ENCODE measurements around the gene LTBP1.
"Not testable (repeated sequence)": the region's sequence is repeated elsewhere in the genome, so short reads cannot be mapped to it uniquely, and the experiment has no call there.

Gene LTBP1

DNA sequence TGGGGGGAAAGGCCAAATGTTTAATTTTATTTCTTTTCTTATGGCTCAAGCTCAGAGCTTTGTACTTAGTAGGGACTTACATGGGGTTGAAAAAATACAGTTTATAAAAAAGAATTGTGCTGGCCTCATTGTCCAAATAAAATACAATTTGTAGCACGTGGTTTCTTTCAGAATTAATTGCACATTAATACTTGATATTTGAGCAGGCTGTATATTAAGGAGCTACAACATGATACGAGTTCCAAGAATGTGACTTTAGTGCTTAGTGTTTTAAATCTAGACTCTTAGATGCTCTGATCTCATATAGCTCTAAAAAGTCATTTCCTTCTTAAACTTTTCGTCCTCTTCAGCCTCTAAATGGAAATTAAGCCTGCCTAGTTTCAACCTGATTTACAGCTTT is 483.3 kb downstream of the LTBP1 start:
- peaks cover 2% of the 10 kb centered on the region for H3K27me3 ChIP-seq (ENCODE audit: insufficient read depth, low read length)
- no peak overlapping the region for H2AFZ ChIP-seq (ENCODE audit: low read depth, low read length)
- no peaks in the 10 kb centered on the region for H3K9me3 ChIP-seq (ENCODE audit: low read length)
- no peaks in the 10 kb centered on the region for H3K36me3 ChIP-seq (ENCODE audit: insufficient read depth, low read length)
- H3K4me3 ChIP-seq (ENCODE audit: low read length), result no peak overlapping the region
- H3K4me1 ChIP-seq (ENCODE audit: insufficient read depth, low read length), result no peaks in the 10 kb centered on the region

GRCh38 chr2:33430856-33431255 is 484.1 kb downstream of the LTBP1 start:
- Histone ChIP-seq H3K9me3 (ENCODE audit: low read length) (no peaks in the 10 kb centered on the region), H3K4me1 (ENCODE audit: insufficient read depth, low read length) (no peaks in the 10 kb centered on the region), H3K4me3 (ENCODE audit: low read length) (no peak overlapping the region), H2AFZ (ENCODE audit: low read depth, low read length) (no peak overlapping the region), H3K36me3 (ENCODE audit: insufficient read depth, low read length) (no peaks in the 10 kb centered on the region), H3K27me3 (ENCODE audit: insufficient read depth, low read length) (peaks cover 2% of the 10 kb centered on the region)

DNA sequence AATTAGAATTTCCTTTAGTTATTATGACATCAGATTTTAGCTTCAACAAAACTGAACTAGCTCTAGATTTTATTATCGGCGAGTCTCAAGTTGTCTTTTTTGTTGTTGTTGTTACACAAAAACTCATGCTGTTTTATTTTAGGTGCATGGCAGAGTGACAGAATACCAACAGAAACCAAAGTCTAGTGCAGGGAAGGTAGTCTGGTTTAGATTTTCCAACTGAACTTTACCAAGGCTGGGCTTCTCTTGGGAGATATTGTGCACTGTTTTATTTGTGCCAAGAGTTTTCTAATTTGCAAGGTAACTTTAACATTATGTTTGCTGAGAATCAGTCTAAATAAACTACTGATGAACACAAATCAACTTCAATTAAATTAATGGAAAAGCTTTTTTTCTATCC is 486.1 kb downstream of the LTBP1 start:
- Histone ChIP-seq H3K4me1 (ENCODE audit: insufficient read depth, low read length) (no peaks in the 10 kb centered on the region), H3K4me3 (ENCODE audit: low read length) (no peak overlapping the region), H3K9me3 (ENCODE audit: low read length) (no peaks in the 10 kb centered on the region), H3K36me3 (ENCODE audit: insufficient read depth, low read length) (no peaks in the 10 kb centered on the region), H3K27me3 (ENCODE audit: insufficient read depth, low read length) (peaks cover 2% of the 10 kb centered on the region), H2AFZ (ENCODE audit: low read depth, low read length) (no peak overlapping the region)

DNA sequence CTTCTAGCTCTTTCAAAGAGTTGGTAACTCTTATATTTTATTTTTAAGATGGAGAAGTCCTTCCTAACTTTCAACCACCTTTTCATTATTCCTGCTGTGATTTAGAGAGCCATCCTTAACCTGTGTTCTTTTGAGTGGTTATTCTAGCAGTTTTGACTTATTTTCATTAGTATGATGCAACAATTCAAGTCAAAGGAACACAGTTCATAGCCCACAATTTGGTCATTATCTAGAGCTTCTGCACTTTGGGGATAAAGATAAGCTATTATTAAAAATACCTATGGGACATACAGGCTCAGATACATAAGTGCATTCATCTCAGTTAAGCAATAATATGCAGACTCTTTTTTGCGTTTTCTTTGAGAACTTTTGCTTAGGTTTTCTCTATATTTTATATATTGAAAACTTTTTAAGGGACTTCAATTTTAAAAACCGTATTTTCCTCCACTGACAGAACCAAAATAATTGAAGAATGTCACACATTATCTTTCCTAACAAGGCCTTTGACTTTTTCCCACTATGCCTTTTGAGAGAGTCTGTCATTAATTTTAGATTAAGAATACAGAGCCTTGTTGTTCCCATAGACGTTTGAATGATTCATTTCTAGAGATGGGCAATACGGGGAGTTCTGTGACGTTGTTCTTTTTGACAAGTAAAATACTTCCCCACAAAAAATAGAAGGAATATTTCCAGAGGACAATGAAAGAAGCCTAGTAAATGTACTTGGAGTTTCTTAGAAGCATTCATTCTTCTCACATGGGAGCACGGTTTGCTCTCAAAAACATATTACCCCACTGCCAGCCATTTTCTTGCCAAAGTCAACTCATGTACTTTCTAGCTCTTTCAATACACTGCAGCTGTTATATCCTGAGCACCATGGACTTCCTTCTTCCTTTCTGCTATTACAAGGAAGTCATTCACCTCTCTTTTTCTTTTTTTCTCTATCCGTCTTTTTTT is 486.8 kb downstream of the LTBP1 start:
- H3K9me3 ChIP-seq (ENCODE audit: low read length), result no peaks in the 10 kb centered on the region
- no peaks in the 10 kb centered on the region for H3K4me1 ChIP-seq (ENCODE audit: insufficient read depth, low read length)
- H3K36me3 ChIP-seq (ENCODE audit: insufficient read depth, low read length), result no peaks in the 10 kb centered on the region
- H3K4me3 ChIP-seq (ENCODE audit: low read length), result no peak overlapping the region
- peaks cover 2% of the 10 kb centered on the region for H3K27me3 ChIP-seq (ENCODE audit: insufficient read depth, low read length)
- H2AFZ ChIP-seq (ENCODE audit: low read depth, low read length), result no peak overlapping the region

DNA sequence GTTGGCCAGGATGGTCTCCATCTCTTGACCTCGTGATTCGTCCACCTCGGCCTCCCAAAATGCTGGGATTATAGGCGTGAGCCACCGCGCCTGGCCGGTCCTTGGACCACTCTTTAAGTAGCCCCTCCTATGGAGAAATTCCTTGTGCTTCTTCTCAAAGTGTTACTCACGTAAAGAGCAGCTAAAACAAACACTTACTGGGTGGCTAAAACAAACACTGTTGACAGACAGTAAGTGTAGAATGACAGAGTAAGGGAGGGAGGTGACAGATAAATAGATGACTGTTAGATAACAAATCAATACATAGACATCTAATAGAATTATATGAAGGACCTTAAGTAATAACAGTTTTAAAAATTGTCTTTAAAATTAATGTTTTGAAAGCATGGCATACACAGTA is 488.8 kb downstream of the LTBP1 start:
- no peaks in the 10 kb centered on the region for H3K36me3 ChIP-seq (ENCODE audit: insufficient read depth, low read length)
- H3K27me3 ChIP-seq (ENCODE audit: insufficient read depth, low read length), result peaks cover 2% of the 10 kb centered on the region

GRCh38 chr2:33436083-33436482 is 489.3 kb downstream of the LTBP1 start:
- Histone ChIP-seq H3K9me3 (ENCODE audit: low read length) (no peaks in the 10 kb centered on the region), H3K36me3 (ENCODE audit: insufficient read depth, low read length) (no peaks in the 10 kb centered on the region), H3K4me3 (ENCODE audit: low read length) (no peak overlapping the region), H2AFZ (ENCODE audit: low read depth, low read length) (no peak overlapping the region), H3K4me1 (ENCODE audit: insufficient read depth, low read length) (no peaks in the 10 kb centered on the region), H3K27me3 (ENCODE audit: insufficient read depth, low read length) (peaks cover 2% of the 10 kb centered on the region)

More for the DNA sequence above, 488.8 kb downstream of the LTBP1 start:
- no peaks in the 10 kb centered on the region for H3K4me1 ChIP-seq (ENCODE audit: insufficient read depth, low read length)
- no peak overlapping the region for H2AFZ ChIP-seq (ENCODE audit: low read depth, low read length)
- no peak overlapping the region for H3K4me3 ChIP-seq (ENCODE audit: low read length)
- H3K9me3 ChIP-seq (ENCODE audit: low read length), result no peaks in the 10 kb centered on the region

GRCh38 chr2:33437297-33437696 is 490.5 kb downstream of the LTBP1 start:
- H3K27me3 ChIP-seq (ENCODE audit: insufficient read depth, low read length), result peaks cover 1% of the 10 kb centered on the region
- no peak overlapping the region for H3K4me3 ChIP-seq (ENCODE audit: low read length)
- H3K36me3 ChIP-seq (ENCODE audit: insufficient read depth, low read length), result no peaks in the 10 kb centered on the region
- H3K9me3 ChIP-seq (ENCODE audit: low read length), result no peaks in the 10 kb centered on the region
- H2AFZ ChIP-seq (ENCODE audit: low read depth, low read length), result no peak overlapping the region
- no peaks in the 10 kb centered on the region for H3K4me1 ChIP-seq (ENCODE audit: insufficient read depth, low read length)

DNA sequence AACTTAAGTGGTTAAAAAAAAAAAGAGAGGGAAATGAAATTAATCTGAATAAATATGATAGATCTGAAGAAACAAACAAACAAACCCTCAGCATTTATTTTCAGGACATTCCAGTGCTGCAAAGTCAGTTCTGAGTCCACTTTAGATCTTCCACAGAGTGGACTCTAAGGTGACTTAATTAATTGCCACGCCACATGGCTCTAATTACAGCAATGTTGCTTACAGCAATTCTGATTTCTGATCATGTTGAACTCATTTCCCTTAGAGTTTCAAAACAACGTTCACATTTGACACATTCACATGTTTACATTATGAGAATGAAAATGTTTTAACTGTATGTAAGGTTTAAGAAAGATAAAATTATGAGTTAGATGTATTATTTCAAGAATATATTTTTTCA is 491.1 kb downstream of the LTBP1 start:
- no peaks in the 10 kb centered on the region for H3K27me3 ChIP-seq (ENCODE audit: insufficient read depth, low read length)
- H3K9me3 ChIP-seq (ENCODE audit: low read length), result no peaks in the 10 kb centered on the region
- no peaks in the 10 kb centered on the region for H3K4me1 ChIP-seq (ENCODE audit: insufficient read depth, low read length)
- no peaks in the 10 kb centered on the region for H3K36me3 ChIP-seq (ENCODE audit: insufficient read depth, low read length)
- H2AFZ ChIP-seq (ENCODE audit: low read depth, low read length), result no peak overlapping the region
- H3K4me3 ChIP-seq (ENCODE audit: low read length), result no peak overlapping the region

DNA sequence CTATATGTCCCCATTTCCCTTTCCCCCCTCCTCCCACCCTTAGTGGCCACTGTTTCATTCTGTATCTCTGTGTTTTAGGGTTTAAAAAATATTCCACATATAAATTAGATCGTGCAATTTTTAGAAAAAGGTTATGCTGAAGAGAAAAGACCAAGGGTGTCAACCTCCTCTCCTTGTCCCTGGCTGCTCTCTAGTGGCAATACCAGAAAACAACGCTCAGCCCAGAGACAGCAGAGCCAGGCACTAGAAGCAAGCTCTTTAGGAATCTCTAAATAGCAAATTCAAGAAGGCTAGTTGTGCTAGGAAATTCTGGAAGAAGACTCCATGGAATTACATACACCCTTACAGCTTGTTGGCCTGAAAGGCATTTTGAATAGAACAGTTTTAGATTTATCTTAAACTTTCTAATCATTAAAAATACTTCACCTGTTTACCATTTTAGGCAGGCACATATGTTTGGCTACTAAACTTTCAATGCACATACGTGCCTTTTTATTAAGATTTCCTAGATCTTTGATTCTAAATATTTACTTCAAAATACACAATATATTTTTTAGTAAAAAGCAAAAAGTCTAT is 494.6 kb downstream of the LTBP1 start:
- H3K9me3 ChIP-seq (ENCODE audit: low read length), result no peaks in the 10 kb centered on the region
- no peak overlapping the region for H2AFZ ChIP-seq (ENCODE audit: low read depth, low read length)
- H3K36me3 ChIP-seq (ENCODE audit: insufficient read depth, low read length), result no peaks in the 10 kb centered on the region
- H3K4me3 ChIP-seq (ENCODE audit: low read length), result no peak overlapping the region
- H3K27me3 ChIP-seq (ENCODE audit: insufficient read depth, low read length), result no peaks in the 10 kb centered on the region
- no peaks in the 10 kb centered on the region for H3K4me1 ChIP-seq (ENCODE audit: insufficient read depth, low read length)

GRCh38 chr2:33442052-33442451 is 495.3 kb downstream of the LTBP1 start:
- H3K27me3 ChIP-seq (ENCODE audit: insufficient read depth, low read length); H3K9me3 ChIP-seq (ENCODE audit: low read length); H3K36me3 ChIP-seq (ENCODE audit: insufficient read depth, low read length); H3K4me3 ChIP-seq (ENCODE audit: low read length); H3K4me1 ChIP-seq (ENCODE audit: insufficient read depth, low read length): not testable (repeated sequence)
- H2AFZ ChIP-seq (ENCODE audit: low read depth, low read length), result peak overlapping the region; percentile 58

GRCh38 chr2:33442528-33443079 is 495.9 kb downstream of the LTBP1 start:
- H3K27me3 ChIP-seq (ENCODE audit: insufficient read depth, low read length), result no peaks in the 10 kb centered on the region
- H2AFZ ChIP-seq (ENCODE audit: low read depth, low read length), result peak overlapping the region; percentile 58
- no peak overlapping the region for H3K4me3 ChIP-seq (ENCODE audit: low read length)
- no peaks in the 10 kb centered on the region for H3K36me3 ChIP-seq (ENCODE audit: insufficient read depth, low read length)
- H3K4me1 ChIP-seq (ENCODE audit: insufficient read depth, low read length), result no peaks in the 10 kb centered on the region
- H3K9me3 ChIP-seq (ENCODE audit: low read length), result no peaks in the 10 kb centered on the region

- Histone ChIP-seq H3K4me1 (ENCODE audit: insufficient read depth, low read length) (no peaks in the 10 kb centered on the region), H3K4me3 (ENCODE audit: low read length) (no peak overlapping the region), H3K9me3 (ENCODE audit: low read length) (no peaks in the 10 kb centered on the region), H2AFZ (ENCODE audit: low read depth, low read length) (no peak overlapping the region), H3K27me3 (ENCODE audit: insufficient read depth, low read length) (no peaks in the 10 kb centered on the region), H3K36me3 (ENCODE audit: insufficient read depth, low read length) (no peaks in the 10 kb centered on the region)
Measured at GRCh38 chr2:33443274-33443829, 496.6 kb downstream of the LTBP1 start.

DNA sequence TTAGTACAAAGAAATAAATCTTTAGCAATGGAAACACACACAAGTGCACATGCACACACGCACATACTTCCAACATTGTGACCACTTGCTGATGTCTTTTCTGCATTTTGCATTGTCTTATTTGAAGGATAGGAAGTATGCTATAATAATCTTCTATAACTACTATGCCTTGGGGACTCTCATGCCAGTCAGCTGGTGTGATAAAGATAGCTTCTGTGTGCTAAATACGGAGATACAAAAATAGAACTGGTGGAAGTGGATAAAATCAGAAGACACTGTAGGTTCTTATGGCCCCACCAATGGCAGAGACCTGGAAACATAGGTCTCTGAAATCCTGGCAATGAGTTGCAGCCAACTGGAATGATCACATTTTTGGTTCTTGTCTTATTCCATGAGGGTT is 498.2 kb downstream of the LTBP1 start:
- H3K4me3 ChIP-seq (ENCODE audit: low read length), result no peak overlapping the region
- no peaks in the 10 kb centered on the region for H3K4me1 ChIP-seq (ENCODE audit: insufficient read depth, low read length)
- H3K36me3 ChIP-seq (ENCODE audit: insufficient read depth, low read length), result no peaks in the 10 kb centered on the region
- no peaks in the 10 kb centered on the region for H3K9me3 ChIP-seq (ENCODE audit: low read length)
- H2AFZ ChIP-seq (ENCODE audit: low read depth, low read length), result no peak overlapping the region
- no peaks in the 10 kb centered on the region for H3K27me3 ChIP-seq (ENCODE audit: insufficient read depth, low read length)
